Transverse colon (tissue), 4 donors: ENCODE data around the gene CBFA2T2. TPM values are rescaled to one million over a fixed set of nuclear protein-coding genes. Genes with fewer than 3 reads are reported as not detected.
A peak's percentile ranks its signal among the peaks of the same experiment; 100 is the strongest.

Experiments
- DNase-seq: peaks from one replicate; pipeline ENCODE4 v3.0.0-alpha.2; 2019
- H3K27ac ChIP-seq, 4 donors: fragments of 200-600 bp; sonication (generic); 2 replicates each; pipeline ENCODE4 v1.5.1; 2016 to 2018; ENCODE audit warnings: inconsistent platforms in 4 of 4
- H3K27me3 ChIP-seq: fragments of 200-600 bp; sonication (generic); 2 replicates; pipeline ENCODE4 v1.5.1; 2017; ENCODE audit warnings: inconsistent platforms
- H3K36me3 ChIP-seq, 4 donors: fragments of 200-600 bp; sonication (generic); 2 replicates each; pipeline ENCODE4 v1.5.1; 2017 to 2019; ENCODE audit warnings: inconsistent platforms in 4 of 4
- H3K4me1 ChIP-seq, 4 donors: fragments of 200-600 bp; sonication (generic); 2 replicates each; pipeline ENCODE4 v1.5.1; 2017 to 2020; ENCODE audit warnings: inconsistent platforms in 4 of 4
- H3K4me3 ChIP-seq, 4 donors: fragments of 200-600 bp; sonication (generic); 1 replicate in 1 of 4; 2 replicates in 3 of 4; pipeline versions ENCODE4 v1.5.1 to v1.6.1; 2017 to 2019; ENCODE audit warnings: inconsistent platforms in 4 of 4
- H3K9me3 ChIP-seq, 2 donors: fragments of 200-600 bp; sonication (generic); 2 replicates each; pipeline ENCODE4 v1.5.1; 2017 to 2019; ENCODE audit warnings: inconsistent platforms in 2 of 2
- CTCF ChIP-seq, 5 experiments: fragments of 200-600 bp in 3 of 5; fragments of 450-650 bp in 2 of 5; sonication (generic) in 3 of 5; IDR thresholded peaks; 1 replicate in 2 of 5; 2 replicates in 3 of 5; pipeline ENCODE4 v1.5.1; 2016 to 2017; ENCODE audit warnings: antibody characterized with exemption in 5 of 5, inconsistent platforms in 3 of 5, mild to moderate bottlenecking in 2 of 5, moderate library complexity in 1 of 5
- EP300 ChIP-seq: sonication (generic); formaldehyde crosslinking; IDR thresholded peaks from one replicate; pipeline ENCODE4 v1.6.1; 2017; ENCODE audit warnings: antibody characterized with exemption, low read depth
- POLR2A ChIP-seq: fragments of 450-650 bp; IDR thresholded peaks from one replicate; pipeline ENCODE4 v1.6.1; 2016; ENCODE audit warnings: antibody characterized with exemption, mild to moderate bottlenecking, moderate library complexity
- POLR2AphosphoS5 ChIP-seq, 3 donors: sonication (generic); formaldehyde crosslinking; IDR thresholded peaks; one replicate each; pipeline ENCODE4 v1.6.1; 2016; ENCODE audit warnings: antibody characterized with exemption in 3 of 3
- WGBS, 2 donors: methylation state at CpG; one replicate each; pipeline ENCODE4 v1.1.5; 2018; ENCODE audit warnings: low coverage in 1 of 2; 5-methylcytosine and 5-hydroxymethylcytosine counted together
- in situ Hi-C, 4 donors: fragments of 200-750 bp; cut with MboI; loops; one replicate each; pipeline versions ENCODE4 v1.15.0 to v1.15.1; 2017; ENCODE audit warnings: low sequenced_read_pairs in 3 of 4, low pct_ligation_motif_present in 1 of 4, low pct_unique_long_range_greater_than_20kb in 1 of 4
- intact Hi-C: fragments of 100-400 bp; cut with DNase I; formaldehyde crosslinking; loops from one replicate; pipeline ENCODE4 v1.15.1; 2023; ENCODE audit warnings: low total_unique reads
- total RNA-seq, 4 donors: library from RNA; depleted of rRNA; stranded (reverse); fragments of >200 nt; gene quantifications; one replicate each; pipeline ENCODE4 v1.1.0, GENCODE V29; 2016

CBFA2T2 gene
- total RNA-seq, 4 donors from 2014 or later: 35.8 to 62.3 (median 46.6) TPM

DNA sequence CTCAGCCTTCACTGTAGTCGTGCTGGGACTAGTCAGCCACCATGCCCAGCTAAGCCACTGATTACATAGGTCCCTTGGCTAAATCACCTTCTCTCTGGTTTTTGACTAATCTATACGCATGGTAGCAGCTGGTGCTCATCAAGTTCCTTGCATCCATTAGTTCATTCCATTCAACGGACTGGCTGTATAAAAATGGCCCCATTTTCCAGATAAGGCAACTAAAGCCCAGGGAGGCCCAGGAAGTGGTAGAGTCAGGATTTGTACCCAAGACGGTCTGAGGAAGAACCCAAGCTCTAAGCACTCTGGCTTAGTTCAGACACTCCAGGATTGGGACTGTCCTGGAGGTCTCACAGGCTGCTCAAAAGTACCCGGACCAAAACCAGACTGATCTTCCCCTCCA lies 191.4 kb downstream of the CBFA2T2 start:
- WGBS, 2 donors: 93 to 94% methylated on average over 2 to 5 of the region's 5 CpGs
- intact Hi-C loops: no loop called here
- H3K4me1 ChIP-seq: peaks cover 6 to 16% (median 15%) of the 10 kb centered on the region in 4 donors
- TF ChIP-seq EP300 (no peak), POLR2A (no peak), POLR2AphosphoS5 (IDR thresholded peaks at IDR 0.05) (no peak), CTCF (IDR thresholded peaks at IDR 0.05) (no peak)
- H3K4me3 ChIP-seq: no peak overlapping the region
- no peaks in the 10 kb centered on the region for H3K36me3 ChIP-seq
- no peaks in the 10 kb centered on the region for H3K27me3 ChIP-seq
- no peak overlapping the region for H3K27ac ChIP-seq
- no peak for DNase-seq
- in situ Hi-C loops: no loop called here
- no peaks in the 10 kb centered on the region for H3K9me3 ChIP-seq

GRCh38 chr20:33681728-33682353 lies 191.9 kb downstream of the CBFA2T2 start:
- intact Hi-C loops (no loop called here), in situ Hi-C loops (no loop called here)
- TF ChIP-seq POLR2AphosphoS5 (IDR thresholded peaks at IDR 0.05): no peak
- Histone ChIP-seq H3K4me1 (peaks cover 8 to 19% (median 15%) of the 10 kb centered on the region in 4 donors), H3K9me3 (no peaks in the 10 kb centered on the region), H3K27me3 (no peaks in the 10 kb centered on the region), H3K27ac (no peak overlapping the region), H3K4me3 (no peak overlapping the region), H3K36me3 (no peaks in the 10 kb centered on the region)
- no peak for DNase-seq
- 73 to 88% methylated on average over 4 to 9 of the region's 9 CpGs for WGBS, 2 donors

DNA sequence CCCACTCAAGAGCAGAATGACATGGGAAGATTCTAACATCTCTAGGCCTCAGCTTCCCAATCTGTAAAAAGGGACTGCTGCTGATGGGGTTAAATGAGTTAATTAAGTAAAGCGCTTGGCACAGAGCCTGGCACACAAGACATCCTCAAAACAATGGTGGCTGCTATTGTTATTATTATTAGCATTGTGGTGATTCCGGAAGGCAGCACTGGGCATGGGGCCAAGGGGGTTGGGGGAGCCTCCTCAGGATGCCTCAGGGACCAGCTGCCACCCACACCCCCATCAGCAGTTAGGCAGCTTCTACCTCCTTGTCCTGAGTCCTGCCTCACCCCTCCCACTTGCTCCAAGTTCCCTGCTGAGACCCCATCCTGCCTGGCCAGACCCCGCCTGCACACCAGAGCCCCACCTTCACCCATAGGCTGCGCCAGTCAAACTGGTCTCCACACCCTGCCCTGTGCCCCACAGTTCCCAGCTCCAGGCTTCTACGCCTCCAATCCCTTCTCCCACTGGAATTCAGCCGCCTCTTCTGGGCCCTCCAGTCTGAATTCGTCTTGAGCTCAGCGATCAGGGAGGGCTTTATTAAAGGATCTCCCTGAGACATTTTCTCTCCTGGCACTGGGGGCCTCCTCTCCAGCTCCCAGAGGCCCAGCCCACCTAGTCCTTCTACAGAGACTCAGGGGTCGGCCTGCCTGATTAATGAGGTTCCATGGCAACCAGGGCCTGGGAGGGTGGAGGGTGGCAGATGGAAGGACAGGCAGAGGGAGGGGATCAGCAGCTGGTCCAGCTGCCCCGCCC lies 194.8 kb downstream of the CBFA2T2 start:
- intact Hi-C loops (no loop called here), in situ Hi-C loops (no loop called here)
- Histone ChIP-seq H3K27ac (peak overlapping the region; percentile 39 to 73 (median 66)), H3K4me1 (peaks cover 9 to 20% (median 16%) of the 10 kb centered on the region in 4 donors), H3K9me3 (no peaks in the 10 kb centered on the region), H3K4me3 (peak overlapping the region in 1 of 4 donors; percentile 54), H3K36me3 (no peaks in the 10 kb centered on the region), H3K27me3 (no peaks in the 10 kb centered on the region)
- no peak for TF ChIP-seq POLR2A
- no peak for TF ChIP-seq POLR2AphosphoS5 (IDR thresholded peaks at IDR 0.05)
- TF ChIP-seq CTCF (IDR thresholded peaks at IDR 0.05): no peak
- TF ChIP-seq EP300: no peak
- WGBS, 2 donors: 20 to 29% methylated on average over 4 to 9 of the region's 10 CpGs
- DNase-seq: no peak

GRCh38 chr20:33685328-33686099 lies 195.6 kb downstream of the CBFA2T2 start:
- intact Hi-C loops: no loop called here
- Histone ChIP-seq H3K9me3 (no peaks in the 10 kb centered on the region), H3K4me3 (peak overlapping the region in 3 of 4 donors; percentile 46 to 54 (median 51)), H3K27ac (peak overlapping the region; percentile 39 to 73 (median 66)), H3K4me1 (peaks cover 9 to 20% (median 16%) of the 10 kb centered on the region in 4 donors), H3K27me3 (no peaks in the 10 kb centered on the region), H3K36me3 (no peaks in the 10 kb centered on the region)
- peak; percentile 72 for DNase-seq
- 0% methylated on average over 36 of the region's 53 CpGs; no CpG with 5 or more reads in 1 of the 2 donors for WGBS, 2 donors
- TF ChIP-seq POLR2A: no peak
- no peak for TF ChIP-seq CTCF (IDR thresholded peaks at IDR 0.05)
- TF ChIP-seq POLR2AphosphoS5 (IDR thresholded peaks at IDR 0.05): no peak
- no peak for TF ChIP-seq EP300
- in situ Hi-C loops: no loop called here
